SK-N-SH treated with all-trans-retinoic acid at 6 μM for 48 hours (cell line): Measurements from ENCODE around the gene MYOCD.

Experiments used
- ATAC-seq: fragments of 200-7000 bp; cut with Tn5 transposase; 3 replicates; pipeline ENCODE4 v1.9.1; 2020; ENCODE audit warnings: mild to moderate bottlenecking, moderate library complexity
- ARNTL ChIP-seq: fragments of 450-650 bp; formaldehyde crosslinking; IDR thresholded peaks from 2 replicates; pipeline ENCODE4 v1.5.0; 2020; ENCODE audit warnings: low read depth, mild to moderate bottlenecking, moderate library complexity, borderline replicate concordance
- BACH2 ChIP-seq: fragments of 250-450 bp; sonication (Bioruptor Pico); IDR thresholded peaks from 2 replicates; pipeline ENCODE4 v1.9.0; 2021; ENCODE audit warnings: mild to moderate bottlenecking, borderline replicate concordance
- CREB5 ChIP-seq: fragments of 250-450 bp; sonication (Bioruptor Pico); IDR thresholded peaks from 2 replicates; pipeline ENCODE4 v1.5.1; 2020; ENCODE audit warnings: low read depth, mild to moderate bottlenecking, moderate library complexity
- CSDC2 ChIP-seq: fragments of 250-450 bp; sonication (Bioruptor Pico); IDR thresholded peaks from 2 replicates; pipeline ENCODE4 v1.5.0; 2020; ENCODE audit warnings: mild to moderate bottlenecking, moderate library complexity
- CSRNP3 ChIP-seq: fragments of 250-450 bp; sonication (Bioruptor Pico); IDR thresholded peaks from 2 replicates; pipeline ENCODE4 v1.5.1; 2021; ENCODE audit warnings: mild to moderate bottlenecking, moderate library complexity
- ESRRG ChIP-seq: fragments of 250-450 bp; sonication (Bioruptor Pico); IDR thresholded peaks from 2 replicates; pipeline ENCODE4 v1.6.1; 2021; ENCODE audit warnings: mild to moderate bottlenecking
- GLIS3 ChIP-seq: fragments of 250-450 bp; sonication (Bioruptor Pico); IDR thresholded peaks from 2 replicates; pipeline ENCODE4 v1.5.0; 2020; ENCODE audit warnings: mild to moderate bottlenecking, moderate library complexity
- ISL1 ChIP-seq: fragments of 250-450 bp; sonication (Bioruptor Pico); IDR thresholded peaks from 2 replicates; pipeline ENCODE4 v2.1.2; 2022; ENCODE audit warnings: mild to moderate bottlenecking, moderate library complexity
- OSR1 ChIP-seq: fragments of 250-450 bp; sonication (Bioruptor Pico); IDR thresholded peaks from 2 replicates; pipeline ENCODE4 v1.8.0; 2022; ENCODE audit warnings: moderate library complexity, mild to moderate bottlenecking, inconsistent platforms
- PATZ1 ChIP-seq: fragments of 250-450 bp; sonication (Bioruptor Pico); IDR thresholded peaks from 2 replicates; pipeline ENCODE4 v1.8.0; 2020; ENCODE audit warnings: mild to moderate bottlenecking, moderate library complexity, borderline replicate concordance
- POU6F1 ChIP-seq: fragments of 250-450 bp; sonication (Bioruptor Pico); IDR thresholded peaks from 2 replicates; pipeline ENCODE4 v1.8.0; 2021; ENCODE audit warnings: low read depth, mild to moderate bottlenecking, moderate library complexity, borderline replicate concordance
- PPARA ChIP-seq: fragments of 250-450 bp; sonication (Bioruptor Pico); IDR thresholded peaks from 2 replicates; pipeline ENCODE4 v1.5.0; 2020; ENCODE audit warnings: mild to moderate bottlenecking, borderline replicate concordance
- RARB ChIP-seq: fragments of 250-450 bp; sonication (Bioruptor Pico); IDR thresholded peaks from 2 replicates; pipeline ENCODE4 v1.8.0; 2021; ENCODE audit warnings: mild to moderate bottlenecking, moderate library complexity
- SNAI2 ChIP-seq: fragments of 250-450 bp; sonication (Bioruptor Pico); IDR thresholded peaks from 2 replicates; pipeline ENCODE4 v1.5.0; 2020; ENCODE audit warnings: mild to moderate bottlenecking, moderate library complexity
- TCF4 ChIP-seq: fragments of 250-450 bp; sonication (Bioruptor Pico); IDR thresholded peaks from 2 replicates; pipeline ENCODE4 v1.8.0; 2021; ENCODE audit warnings: mild to moderate bottlenecking, moderate library complexity, borderline replicate concordance
- TOX ChIP-seq: fragments of 250-450 bp; sonication (Bioruptor Pico); IDR thresholded peaks from 2 replicates; pipeline ENCODE4 v1.8.0; 2021; ENCODE audit warnings: mild to moderate bottlenecking, moderate library complexity, borderline replicate concordance
- TSHZ2 ChIP-seq: fragments of 250-450 bp; sonication (Bioruptor Pico); IDR thresholded peaks from 2 replicates; pipeline ENCODE4 v1.5.0; 2020; ENCODE audit warnings: mild to moderate bottlenecking, moderate library complexity
- ZC3H10 ChIP-seq: fragments of 250-450 bp; sonication (Bioruptor Pico); IDR thresholded peaks from 2 replicates; pipeline ENCODE4 v1.5.1; 2021; ENCODE audit warnings: mild to moderate bottlenecking, moderate library complexity
- ZFP3 ChIP-seq: fragments of 250-450 bp; sonication (Bioruptor Pico); IDR thresholded peaks from 2 replicates; pipeline ENCODE4 v1.5.0; 2020; ENCODE audit warnings: mild to moderate bottlenecking, moderate library complexity
- ZFP30 ChIP-seq: fragments of 450-650 bp; formaldehyde crosslinking; IDR thresholded peaks from 2 replicates; pipeline ENCODE4 v1.5.0; 2022; ENCODE audit warnings: mild to moderate bottlenecking, moderate library complexity
- ZNF565 ChIP-seq: fragments of 450-650 bp; formaldehyde crosslinking; conservative IDR thresholded peaks from 2 replicates; pipeline ENCODE4 v1.5.0; 2020; ENCODE audit warnings: low read depth, mild to moderate bottlenecking, moderate library complexity
- ZNF70 ChIP-seq: fragments of 450-650 bp; formaldehyde crosslinking; IDR thresholded peaks from 2 replicates; pipeline ENCODE4 v1.5.0; 2020; ENCODE audit warnings: mild to moderate bottlenecking, moderate library complexity
- ZNF8 ChIP-seq: fragments of 450-650 bp; formaldehyde crosslinking; IDR thresholded peaks from 2 replicates; pipeline ENCODE4 v1.5.0; 2020; ENCODE audit warnings: mild to moderate bottlenecking, moderate library complexity

The MYOCD gene

GRCh38 chr17:12642034-12642433, 23.7 kb upstream of the MYOCD start:
- TF ChIP-seq ZNF565 (CRISPR knock-in tag) (no peak), CREB5 (CRISPR knock-in tag) (no peak), ZC3H10 (CRISPR knock-in tag) (no peak), TSHZ2 (no peak), RARB (CRISPR knock-in tag) (no peak), ZFP30 (CRISPR knock-in tag) (no peak), TOX (CRISPR knock-in tag) (no peak), PATZ1 (CRISPR knock-in tag) (no peak), ESRRG (no peak), TCF4 (CRISPR knock-in tag) (no peak), ARNTL (CRISPR knock-in tag) (no peak), ZFP3 (CRISPR knock-in tag) (no peak), ISL1 (CRISPR knock-in tag) (no peak), BACH2 (CRISPR knock-in tag) (no peak), ZNF8 (CRISPR knock-in tag) (no peak), POU6F1 (CRISPR knock-in tag) (no peak), OSR1 (no peak), GLIS3 (CRISPR knock-in tag) (no peak), PPARA (no peak)
- no peak for ATAC-seq

GRCh38 chr17:12643822-12644221, 21.9 kb upstream of the MYOCD start:
- no peak for ATAC-seq
- TF ChIP-seq RARB (CRISPR knock-in tag) (no peak), ESRRG (no peak), ZNF70 (CRISPR knock-in tag) (no peak), CREB5 (CRISPR knock-in tag) (no peak), PPARA (no peak), TCF4 (CRISPR knock-in tag) (no peak), PATZ1 (CRISPR knock-in tag) (no peak), ZNF565 (CRISPR knock-in tag) (no peak), CSDC2 (CRISPR knock-in tag) (no peak), ZC3H10 (CRISPR knock-in tag) (no peak), ZNF8 (CRISPR knock-in tag) (no peak), ZFP30 (CRISPR knock-in tag) (no peak), SNAI2 (no peak), OSR1 (no peak), TOX (CRISPR knock-in tag) (no peak), TSHZ2 (no peak), CSRNP3 (CRISPR knock-in tag) (no peak), ZFP3 (CRISPR knock-in tag) (no peak), GLIS3 (CRISPR knock-in tag) (no peak)
